ENCODE data around the gene LAMA3.
"Not testable (repeated sequence)": the region's sequence is repeated elsewhere in the genome, so short reads cannot be mapped to it uniquely, and the experiment has no call there.

LAMA3 gene

DNA sequence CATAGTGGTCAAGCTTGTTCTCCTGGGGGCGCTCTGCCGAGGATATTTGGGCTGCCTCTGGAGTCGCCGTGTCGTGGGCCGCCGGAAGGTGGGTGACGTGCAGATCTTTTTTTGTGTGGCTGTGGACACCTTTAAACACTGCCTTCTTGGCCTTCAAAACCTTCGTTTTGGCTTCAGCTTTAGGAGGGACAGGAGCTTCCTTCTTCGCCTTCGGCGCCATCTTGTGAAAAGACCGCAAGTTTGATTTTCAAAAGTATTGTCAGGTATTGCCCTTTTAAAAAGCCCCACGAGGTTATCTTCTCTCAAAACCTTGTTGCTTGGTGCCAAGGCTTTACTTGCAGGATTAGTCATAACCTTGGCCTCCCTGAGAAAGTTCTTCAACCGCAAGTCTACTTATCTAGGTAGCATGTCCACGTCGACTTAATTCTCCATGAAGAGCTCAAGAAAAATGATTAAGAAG is 20.8 kb downstream of the LAMA3 start:
- DNase-seq, result no peak

- DNase-seq, result no peak
These were observed 21.7 kb downstream of the LAMA3 start for GRCh38 chr18:23710946-23711345.

DNA sequence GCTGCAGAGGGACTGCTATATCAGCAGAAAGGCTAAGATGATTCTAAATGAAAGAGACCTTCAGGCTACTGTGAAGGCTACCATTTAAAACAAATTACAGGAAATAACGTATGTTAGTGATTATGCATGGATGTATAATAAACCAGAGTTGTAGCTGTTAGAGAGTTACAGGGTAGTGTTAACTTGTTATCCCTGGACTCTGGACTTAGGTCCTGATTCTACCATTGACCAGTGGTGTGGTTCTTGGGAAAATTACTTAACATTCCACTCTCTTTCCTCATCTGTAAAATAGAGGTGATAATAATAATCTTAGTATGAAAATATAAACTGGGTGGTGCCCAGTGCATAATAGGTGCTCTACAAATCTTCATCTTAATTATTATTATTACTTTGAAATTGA is 22.2 kb downstream of the LAMA3 start:
- no peak for DNase-seq

- DNase-seq, result no peak
These were observed 23.2 kb downstream of the LAMA3 start for GRCh38 chr18:23712445-23712844.

- no peak for DNase-seq
These were observed 25.3 kb downstream of the LAMA3 start for GRCh38 chr18:23714576-23714975.

DNA sequence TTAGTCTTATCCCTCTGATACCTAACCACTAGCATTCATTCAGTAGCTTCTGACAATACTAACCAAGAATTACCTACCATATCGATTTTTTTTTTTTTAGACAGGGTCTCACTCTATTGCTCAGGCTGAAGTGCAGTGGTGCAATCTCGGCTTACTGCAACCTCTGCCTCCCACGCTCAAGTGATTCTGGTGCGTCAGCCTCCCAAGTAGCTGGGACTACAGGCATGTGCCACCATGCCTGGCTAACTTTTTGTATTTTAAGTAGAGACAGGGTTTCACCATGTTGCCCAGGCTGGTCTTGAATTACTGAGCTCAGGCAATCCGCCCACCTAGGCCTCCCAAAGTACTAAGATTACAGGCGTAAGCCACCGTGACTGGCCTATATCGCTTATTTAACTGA is 26.8 kb downstream of the LAMA3 start:
- DNase-seq, result not testable (repeated sequence)

- DNase-seq, result no peak
These were observed 27.3 kb downstream of the LAMA3 start for GRCh38 chr18:23716516-23716915.

GRCh38 chr18:23716966-23717365 is 27.7 kb downstream of the LAMA3 start:
- no peak for DNase-seq

DNA sequence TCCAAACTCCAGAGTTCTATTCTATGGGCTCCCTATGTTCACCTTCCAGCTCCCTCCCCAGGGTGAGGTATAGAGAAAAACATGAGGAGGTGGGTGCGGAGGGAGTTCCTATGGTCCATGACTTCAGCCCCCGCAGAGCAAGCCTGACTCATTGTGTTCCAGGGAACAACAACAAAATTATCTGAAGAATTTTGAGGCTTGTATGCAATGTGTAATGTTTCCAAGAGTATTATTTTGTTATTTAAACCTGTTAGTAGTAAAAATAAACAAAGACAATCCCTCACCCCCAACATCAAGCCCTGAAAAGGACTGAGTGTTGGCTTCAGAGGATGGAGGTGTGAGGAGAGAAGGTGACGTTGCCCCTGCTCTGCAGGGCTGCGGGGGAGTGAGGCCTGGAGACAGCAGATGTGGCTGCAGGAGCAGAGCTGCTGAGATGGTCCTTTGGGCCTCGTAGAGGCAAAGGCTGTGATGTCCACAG is 29.0 kb downstream of the LAMA3 start:
- no peak for DNase-seq

DNA sequence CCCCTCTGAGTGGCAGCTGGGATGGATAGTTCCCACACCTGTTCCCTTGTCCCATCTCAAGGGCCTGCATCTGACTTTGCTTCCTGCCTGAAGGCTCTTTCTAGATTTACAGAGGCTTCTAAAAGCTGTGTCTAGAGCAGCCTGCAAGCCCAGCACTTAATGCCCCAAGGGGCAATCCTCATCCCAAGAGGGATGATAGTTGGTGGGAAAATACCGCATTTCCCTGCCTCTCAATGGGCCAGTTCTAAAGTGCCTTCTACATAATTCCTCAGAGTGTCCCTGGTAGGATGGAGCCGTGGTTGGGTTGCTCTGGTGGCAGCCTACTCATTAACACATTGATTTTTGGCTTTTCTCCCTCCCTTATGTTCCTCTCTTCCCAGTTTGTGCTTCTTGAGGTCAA is 29.5 kb downstream of the LAMA3 start:
- DNase-seq, result no peak

- DNase-seq, result no peak
These were observed 30.5 kb downstream of the LAMA3 start for GRCh38 chr18:23719634-23720201.

DNA sequence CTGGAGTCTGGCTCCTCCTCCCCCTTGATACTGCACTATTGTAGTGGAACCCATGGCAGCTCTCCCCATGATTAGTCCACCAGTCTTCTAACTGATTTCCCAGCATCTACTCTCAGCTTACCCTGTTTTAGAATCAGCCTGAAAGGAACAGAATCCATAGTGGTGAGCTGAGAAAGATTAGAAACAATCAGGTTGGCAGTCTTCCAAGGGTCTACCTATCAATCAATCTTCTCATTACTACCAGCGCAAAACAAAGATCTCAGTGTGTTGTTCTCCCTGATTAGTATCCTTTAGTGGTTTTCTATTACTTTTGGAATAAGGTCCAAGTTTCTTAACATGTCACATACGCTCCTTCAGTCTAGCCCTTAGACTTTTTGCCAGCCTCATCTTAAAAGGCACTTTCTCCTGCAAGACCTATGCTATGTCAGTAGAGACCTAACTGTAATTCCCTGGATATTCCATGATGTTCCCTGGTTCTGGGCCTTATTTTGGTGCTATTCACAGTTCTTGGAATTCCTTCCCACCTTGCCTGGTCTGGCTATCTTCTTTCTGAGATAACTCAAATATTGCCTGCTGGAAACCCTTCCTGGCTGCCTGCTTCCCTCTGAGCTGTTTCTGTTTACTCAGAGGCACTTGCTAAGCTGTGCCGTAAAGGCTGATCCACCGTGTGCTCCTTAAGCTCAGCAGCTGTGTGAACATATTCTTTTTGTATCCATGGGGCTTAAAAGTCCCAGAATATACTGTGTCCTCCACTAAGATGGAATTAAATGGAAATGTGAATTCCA is 32.6 kb downstream of the LAMA3 start:
- no peak for DNase-seq

DNA sequence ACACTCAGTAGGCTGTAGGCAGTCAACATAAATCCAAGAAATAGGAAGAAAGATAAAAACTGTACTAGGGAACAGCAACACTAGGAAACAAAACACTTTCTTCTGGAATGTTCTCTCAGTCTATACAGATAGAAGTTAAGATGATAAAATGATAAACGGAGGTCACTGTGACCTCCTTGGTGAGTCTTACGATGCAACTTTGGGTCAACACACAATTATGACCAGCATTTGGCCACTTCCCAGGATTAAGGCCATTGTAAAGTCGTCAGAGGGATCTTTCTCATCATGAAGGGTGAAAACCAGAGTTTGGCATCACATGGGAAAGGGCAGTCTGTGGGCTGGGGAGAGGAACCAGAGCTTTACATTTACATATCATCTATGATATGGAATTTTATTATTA is 33.4 kb downstream of the LAMA3 start:
- no peak for DNase-seq

DNA sequence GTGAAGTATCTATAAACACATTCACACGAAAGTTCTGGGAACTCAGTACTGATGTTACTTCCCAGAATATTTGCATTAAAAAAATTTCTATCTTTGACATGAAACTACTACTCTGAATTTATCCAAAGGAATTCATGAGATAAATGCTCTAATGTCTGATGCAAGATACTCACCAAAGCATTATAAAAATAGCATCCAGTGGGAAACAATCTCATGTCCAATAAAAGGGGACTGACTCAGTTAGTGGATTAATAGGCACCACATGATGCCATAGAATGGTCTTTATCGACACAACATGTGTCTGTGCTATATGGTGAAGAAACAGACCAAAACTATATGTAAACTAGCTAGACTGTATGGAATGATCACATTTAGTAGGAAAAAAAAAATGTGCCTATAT is 33.9 kb downstream of the LAMA3 start:
- DNase-seq, result no peak

DNA sequence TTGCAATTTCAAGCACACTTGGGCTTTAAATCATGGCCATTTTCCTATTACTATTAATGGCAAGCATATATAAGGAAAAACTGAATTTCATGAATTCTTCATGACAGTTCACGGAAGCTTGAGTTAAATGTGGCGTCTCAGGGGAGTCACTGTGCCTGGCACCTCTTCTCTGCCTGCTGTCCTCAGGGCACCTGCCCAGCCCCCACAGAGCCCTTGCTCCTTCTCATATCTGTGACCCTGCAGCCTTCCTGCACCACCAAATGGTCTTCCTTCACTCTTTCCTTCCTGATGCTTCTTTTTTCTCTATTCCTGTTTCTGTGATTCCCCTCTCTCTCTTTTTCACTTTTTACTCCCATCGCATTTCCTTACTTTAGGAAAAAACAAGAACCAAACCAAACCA is 35.4 kb downstream of the LAMA3 start:
- DNase-seq, result no peak

DNA sequence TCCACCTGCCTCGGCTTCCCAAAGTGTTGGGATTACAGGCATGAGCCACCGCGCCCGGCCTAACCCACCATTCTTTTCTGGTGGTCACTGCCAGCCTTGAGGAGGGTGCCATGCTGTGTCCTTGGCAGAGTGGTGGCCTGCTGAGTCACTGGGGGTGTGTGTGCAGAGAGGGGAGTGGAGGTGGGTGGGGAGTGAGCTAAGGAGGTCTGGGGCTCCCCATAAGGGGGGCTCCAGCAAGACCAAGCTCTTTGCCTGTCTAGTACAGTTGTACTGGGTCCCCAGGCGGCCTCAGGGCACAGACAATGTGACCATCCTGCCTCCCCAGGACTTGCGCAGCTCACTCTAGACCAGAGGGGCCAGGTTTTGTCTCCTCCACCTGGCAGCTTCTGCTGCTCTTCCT is 36.1 kb downstream of the LAMA3 start:
- no peak for DNase-seq

DNA sequence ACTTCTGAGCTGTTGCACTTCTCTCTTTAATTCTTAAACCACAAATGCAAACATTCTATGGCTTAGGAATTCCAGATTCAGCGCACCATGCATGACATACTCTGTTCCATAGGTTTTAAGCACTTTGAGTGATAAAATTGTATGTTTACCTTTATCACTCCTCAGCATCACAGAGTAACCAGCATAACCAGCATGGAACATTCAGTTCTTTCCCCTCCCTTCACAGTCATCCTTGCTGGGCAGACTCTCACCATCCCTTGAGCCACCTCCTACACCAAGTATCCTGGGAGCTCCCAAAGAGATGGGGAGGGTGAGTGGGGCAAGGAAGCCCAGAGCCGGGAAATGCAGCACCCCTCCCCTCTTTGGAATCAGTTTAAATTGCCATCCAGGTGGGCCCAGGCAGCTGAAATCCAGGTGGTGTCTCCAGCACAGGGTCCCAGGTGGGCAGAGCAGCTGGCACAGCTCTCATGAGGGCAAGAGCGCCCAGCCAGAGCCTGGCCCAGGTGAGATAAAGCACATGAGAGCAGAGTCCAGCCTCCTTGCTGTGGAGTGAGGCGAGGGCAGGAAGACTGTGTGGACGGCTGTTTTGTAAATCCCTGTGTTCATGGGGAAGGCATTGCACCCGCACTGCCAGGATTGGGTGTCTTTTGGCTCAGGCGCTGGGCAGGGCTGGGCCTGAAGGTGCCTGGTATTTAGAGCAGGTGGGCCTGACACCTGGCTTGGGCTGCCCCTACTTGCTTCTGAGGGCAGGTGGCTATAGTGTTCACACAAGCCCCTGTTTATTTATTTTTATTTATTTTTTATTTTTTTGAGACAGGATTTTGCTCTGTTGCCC is 36.8 kb downstream of the LAMA3 start:
- DNase-seq, result no peak

DNA sequence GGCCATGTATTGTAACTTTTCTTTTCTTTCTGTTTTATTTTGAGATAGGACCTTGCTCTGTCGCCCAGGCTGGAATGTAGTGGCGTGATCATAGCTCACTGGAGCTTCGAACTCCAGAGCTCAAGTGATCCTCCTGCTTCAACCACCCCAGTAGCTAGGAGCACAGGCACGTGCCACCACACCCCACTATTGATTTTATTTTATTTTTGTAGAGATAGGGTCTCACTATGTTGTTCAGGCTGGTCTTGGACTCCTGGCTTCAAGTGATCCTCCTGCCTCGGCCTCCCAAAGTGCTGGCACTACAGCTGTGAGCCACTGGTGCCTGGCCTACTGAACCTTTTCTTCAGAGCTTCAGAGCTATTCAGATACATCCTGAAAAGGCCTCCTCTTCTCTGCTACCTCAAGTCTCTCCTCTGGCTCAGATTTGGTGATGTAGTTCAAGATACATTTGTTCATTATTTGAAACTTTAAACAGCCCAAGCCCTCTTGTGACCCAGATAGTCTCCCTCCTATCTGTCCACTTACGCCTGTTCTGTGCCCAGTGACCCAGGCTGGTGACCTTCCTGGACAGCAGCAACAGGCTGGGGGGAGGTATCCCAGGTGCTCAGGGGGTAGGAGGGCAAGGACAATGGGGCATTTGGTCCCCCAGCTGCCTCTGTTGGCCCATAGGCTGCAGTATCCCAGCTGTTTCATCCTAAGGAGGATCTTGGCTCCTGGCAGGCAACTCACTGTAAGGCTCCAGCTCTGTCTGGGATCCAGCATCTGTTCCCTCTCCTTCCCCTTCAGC is 38.6 kb downstream of the LAMA3 start:
- DNase-seq, result no peak

DNA sequence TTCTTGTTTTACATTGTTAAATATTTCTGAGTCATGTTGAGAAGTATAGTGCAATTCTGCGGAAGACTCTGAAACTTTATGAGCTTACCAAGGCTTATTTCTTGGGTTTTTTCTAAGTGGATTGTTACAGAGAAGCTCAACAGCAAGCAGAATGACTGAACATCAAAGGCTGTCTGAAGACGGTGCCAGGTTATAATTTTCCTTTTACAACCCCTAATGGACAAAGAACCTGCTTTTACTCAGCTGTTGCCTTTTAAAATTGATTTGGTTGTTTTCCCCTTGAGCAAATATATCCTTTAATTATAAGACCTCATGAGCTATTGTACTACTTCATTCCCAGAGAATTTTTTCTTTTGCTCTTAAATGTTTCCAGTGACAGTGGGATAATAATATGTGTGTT is 41.6 kb downstream of the LAMA3 start:
- no peak for DNase-seq

DNA sequence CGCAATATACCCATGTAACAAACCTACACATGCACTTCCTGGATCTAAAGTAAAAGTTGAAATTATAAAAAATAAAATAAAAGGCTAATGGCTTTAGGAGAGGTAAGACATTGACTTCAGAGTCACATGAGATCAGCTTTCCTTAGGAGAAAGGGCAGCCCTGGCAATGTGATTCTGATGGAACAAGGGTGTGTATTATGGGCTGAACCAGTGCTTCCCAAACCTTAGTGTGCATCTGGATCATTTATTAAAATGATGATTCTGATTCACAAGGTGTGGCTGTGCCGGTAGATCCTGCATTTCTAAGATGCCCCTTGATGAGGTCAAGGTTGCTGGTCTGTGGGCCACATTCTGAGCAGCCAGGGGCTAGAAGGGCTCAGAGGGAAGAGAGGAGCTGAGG is 42.6 kb downstream of the LAMA3 start:
- no peak for DNase-seq

- no peak for DNase-seq
These were observed 43.2 kb downstream of the LAMA3 start for GRCh38 chr18:23732439-23732838.

GRCh38 chr18:23733265-23733664 is 44.0 kb downstream of the LAMA3 start:
- not testable (repeated sequence) for DNase-seq

- no peak for DNase-seq
These were observed 44.6 kb downstream of the LAMA3 start for GRCh38 chr18:23733895-23734294.

Measured in activated CD4-positive, alpha-beta T cell treated with anti-CD3 and anti-CD28 coated beads for 4 hours (primary cell).